ENCODE measurements around the gene ADAM15. TPM values are rescaled to one million over a fixed set of nuclear protein-coding genes. Genes with fewer than 3 reads are reported as not detected.

Gene ADAM15
- total RNA-seq, 1 donor from 2014 or later: 62.6 TPM

Other genes with a start within 250 kb of the ADAM15 start
- 10.8 TPM for gene KCNN3, start 181.0 kb upstream of the ADAM15 start, total RNA-seq
- 15.7 TPM for gene PMVK, start 114.6 kb upstream of the ADAM15 start, total RNA-seq
- 222 TPM for gene PBXIP1, start 95.2 kb upstream of the ADAM15 start, total RNA-seq
- gene PYGO2, start 89.5 kb upstream of the ADAM15 start, total RNA-seq: 18.1 TPM
- 67.9 TPM for gene SHC1, start 80.6 kb upstream of the ADAM15 start, total RNA-seq
- gene CKS1B, start 76.6 kb upstream of the ADAM15 start, total RNA-seq: 35.2 TPM
- 17.0 TPM for gene FLAD1, start 68.0 kb upstream of the ADAM15 start, total RNA-seq
- gene LENEP, start 57.7 kb upstream of the ADAM15 start, total RNA-seq: not detected
- gene ZBTB7B, start 48.5 kb upstream of the ADAM15 start, total RNA-seq: 24.9 TPM
- 0.41 TPM for gene DCST2, start 17.5 kb upstream of the ADAM15 start, total RNA-seq
- not detected for gene DCST1, start 17.5 kb upstream of the ADAM15 start, total RNA-seq
- 5.0 TPM for gene EFNA4, start 12.4 kb downstream of the ADAM15 start, total RNA-seq
- 0.92 TPM for gene EFNA3, start 27.5 kb downstream of the ADAM15 start, total RNA-seq
- 25.4 TPM for gene EFNA1, start 76.6 kb downstream of the ADAM15 start, total RNA-seq
- 11.5 TPM for gene SLC50A1, start 84.5 kb downstream of the ADAM15 start, total RNA-seq
- 20.4 TPM for gene DPM3, start 89.2 kb downstream of the ADAM15 start, total RNA-seq
- gene KRTCAP2, start 122.0 kb downstream of the ADAM15 start, total RNA-seq: 29.6 TPM
- 0.72 TPM for gene TRIM46, start 122.5 kb downstream of the ADAM15 start, total RNA-seq
- gene THBS3, start 156.6 kb downstream of the ADAM15 start, total RNA-seq: 61.0 TPM
- gene MTX1, start 157.4 kb downstream of the ADAM15 start, total RNA-seq: 26.2 TPM
- gene ENTREP3, start 204.2 kb downstream of the ADAM15 start, total RNA-seq: 6.9 TPM
- 22.1 TPM for gene SCAMP3, start 211.0 kb downstream of the ADAM15 start, total RNA-seq
- 26.1 TPM for gene CLK2, start 222.2 kb downstream of the ADAM15 start, total RNA-seq
- 1.6 TPM for gene HCN3, start 226.1 kb downstream of the ADAM15 start, total RNA-seq

Measured in tongue (tissue), 1 donor.